Epithelial cell of proximal tubule (primary cell): Measurements from ENCODE around the gene NUP155. TPM values are rescaled to one million over a fixed set of nuclear protein-coding genes. Genes with fewer than 3 reads are reported as not detected.
A peak's percentile ranks its signal among the peaks of the same experiment; 100 is the strongest.

Source experiments
- DNase-seq: peaks from one replicate; pipeline ENCODE4 v3.0.0-alpha.2; 2011; ENCODE audit warnings: low read depth
- H3K4me3 ChIP-seq: 2 replicates; pipeline ENCODE4 v1.5.1; 2011; ENCODE audit warnings: low read depth, mild to moderate bottlenecking, low read length
- total RNA-seq: library from RNA; depleted of rRNA; stranded (reverse); fragments of >200 nt; gene quantifications from 2 replicates; pipeline ENCODE4 v1.2.3, GENCODE V29; 2015
- TF ChIP-seq, protein P1 (sequence below): conservative IDR thresholded peaks from 2 replicates; pipeline ENCODE4 v1.5.1; 2012; ENCODE audit warnings: low read depth, mild to moderate bottlenecking, low read length

The NUP155 gene
- total RNA-seq, 1 donor from 2014 or later = 28.4 TPM

DNA sequence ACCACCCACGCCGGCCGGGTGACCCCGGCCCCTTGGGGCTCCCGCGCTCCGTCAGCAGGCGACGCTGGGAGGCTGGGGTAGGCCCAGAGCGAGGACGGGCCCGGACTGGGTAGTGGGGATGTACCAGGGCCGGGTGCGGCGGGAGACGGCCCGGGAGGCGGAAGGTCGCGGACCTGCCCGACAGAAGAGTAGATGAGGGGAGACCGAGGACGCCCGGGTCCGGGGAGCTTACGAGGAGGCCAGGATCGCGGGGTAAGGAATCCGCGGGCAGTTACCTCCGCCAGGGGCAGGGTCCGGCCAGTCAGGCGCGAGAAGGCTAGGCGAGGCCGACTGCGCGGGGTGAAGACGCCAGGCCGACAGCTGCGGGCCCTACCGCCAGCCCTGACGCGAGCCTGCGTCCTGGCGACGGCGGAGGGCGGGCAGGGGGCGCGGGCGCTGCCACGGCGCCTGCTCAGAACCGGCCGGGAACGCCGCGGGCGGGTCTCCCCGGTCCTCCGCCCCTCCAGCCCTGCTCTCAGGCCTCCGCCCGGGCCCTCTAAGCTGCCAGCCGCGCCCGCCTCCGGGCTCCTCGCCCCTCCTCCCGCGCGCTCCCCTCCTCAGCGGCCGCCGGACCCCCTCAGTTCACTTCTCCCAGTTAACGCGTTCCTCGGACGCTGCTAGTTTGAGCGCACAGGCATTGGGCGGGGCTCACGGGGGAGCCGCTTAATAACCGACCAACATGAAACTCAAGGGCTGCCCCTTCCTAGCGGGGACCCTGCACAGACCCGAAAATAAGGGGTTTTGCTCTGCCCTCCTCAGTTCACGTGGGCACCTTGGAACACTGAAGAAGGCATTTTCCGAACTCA is 121.7 kb downstream of the NUP155 start, which contains the start of gene CPLANE1:
CPLANE1 (minus strand) TSS at position 407 of the 845 bp plus-strand sequence. CDS start 1,678 bp downstream, outside the sequence.
- TF ChIP-seq, protein P1, sequence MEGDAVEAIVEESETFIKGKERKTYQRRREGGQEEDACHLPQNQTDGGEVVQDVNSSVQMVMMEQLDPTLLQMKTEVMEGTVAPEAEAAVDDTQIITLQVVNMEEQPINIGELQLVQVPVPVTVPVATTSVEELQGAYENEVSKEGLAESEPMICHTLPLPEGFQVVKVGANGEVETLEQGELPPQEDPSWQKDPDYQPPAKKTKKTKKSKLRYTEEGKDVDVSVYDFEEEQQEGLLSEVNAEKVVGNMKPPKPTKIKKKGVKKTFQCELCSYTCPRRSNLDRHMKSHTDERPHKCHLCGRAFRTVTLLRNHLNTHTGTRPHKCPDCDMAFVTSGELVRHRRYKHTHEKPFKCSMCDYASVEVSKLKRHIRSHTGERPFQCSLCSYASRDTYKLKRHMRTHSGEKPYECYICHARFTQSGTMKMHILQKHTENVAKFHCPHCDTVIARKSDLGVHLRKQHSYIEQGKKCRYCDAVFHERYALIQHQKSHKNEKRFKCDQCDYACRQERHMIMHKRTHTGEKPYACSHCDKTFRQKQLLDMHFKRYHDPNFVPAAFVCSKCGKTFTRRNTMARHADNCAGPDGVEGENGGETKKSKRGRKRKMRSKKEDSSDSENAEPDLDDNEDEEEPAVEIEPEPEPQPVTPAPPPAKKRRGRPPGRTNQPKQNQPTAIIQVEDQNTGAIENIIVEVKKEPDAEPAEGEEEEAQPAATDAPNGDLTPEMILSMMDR = no peak
- peak within 1 kb of the TSS; percentile 72 for H3K4me3 ChIP-seq
- DNase-seq = no peak

- peak overlapping the region; percentile 72 for H3K4me3 ChIP-seq
- TF ChIP-seq, protein P1 = no peak
- DNase-seq = no peak
Observed at GRCh38 chr5:37248421-37248969, 122.4 kb downstream of the NUP155 start.

DNA sequence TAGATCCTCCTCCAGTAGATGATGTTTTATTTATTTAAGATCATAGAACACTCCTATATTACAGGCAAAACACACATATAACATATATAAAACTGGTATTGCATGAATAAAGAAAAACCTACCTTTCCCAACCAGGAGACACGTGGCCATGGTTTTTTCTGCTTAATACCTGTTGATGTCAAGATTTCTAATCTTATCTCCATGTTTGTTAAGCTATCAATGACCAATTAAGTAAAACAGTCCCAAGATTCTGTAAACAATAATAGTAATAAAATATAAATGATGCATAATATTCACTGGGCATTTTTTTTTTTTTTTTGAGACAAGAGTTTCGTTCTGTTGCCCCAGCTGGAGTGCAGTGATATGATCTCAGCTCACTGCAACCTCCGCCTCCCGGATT is 123.4 kb downstream of the NUP155 start:
- DNase-seq = no peak
- H3K4me3 ChIP-seq = no peak overlapping the region
- TF ChIP-seq, protein P1 = no peak

DNA sequence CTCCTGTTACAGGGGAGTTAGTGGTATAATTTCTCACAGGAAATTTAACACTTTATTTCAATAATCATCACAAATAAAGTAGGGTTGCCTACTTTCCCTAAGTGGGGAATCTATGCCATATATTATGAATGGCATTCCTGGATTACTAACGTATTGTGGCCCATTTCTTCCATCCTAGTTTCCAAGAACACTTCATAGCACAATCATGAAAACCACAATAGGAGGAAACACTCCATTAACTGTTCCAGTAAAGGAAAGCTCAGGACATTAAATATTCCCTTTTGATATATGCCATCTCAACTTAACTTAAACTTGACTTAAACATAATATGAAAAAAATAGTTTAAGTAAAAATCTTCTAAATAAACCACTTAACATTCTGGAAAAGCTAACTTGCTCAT is 123.9 kb downstream of the NUP155 start:
- DNase-seq = no peak
- H3K4me3 ChIP-seq = no peak overlapping the region
- TF ChIP-seq, protein P1 = no peak

Other genes starting within 250 kb of the NUP155 start
- gene CPLANE1, start 121.7 kb downstream of the NUP155 start, total RNA-seq = 9.3 and 12.5 TPM in 2 replicates
- 19.0 TPM in 2 replicates for gene WDR70, start 8.2 kb upstream of the NUP155 start, total RNA-seq